Mucosa of stomach (tissue), 1 donor: Measurements from ENCODE around the gene CROCC.

Experiments used
- H3K27me3 ChIP-seq: one replicate; pipeline ENCODE4 v1.7.0; 2013; ENCODE audit warnings: mild to moderate bottlenecking, low read length; ENCODE audit not compliant: control insufficient read depth, insufficient read depth
- H3K36me3 ChIP-seq: one replicate; pipeline ENCODE4 v1.7.0; 2013; ENCODE audit warnings: low read length; ENCODE audit not compliant: control insufficient read depth, insufficient read depth
- H3K4me1 ChIP-seq: one replicate; pipeline ENCODE4 v1.7.0; 2013; ENCODE audit warnings: mild to moderate bottlenecking, low read length; ENCODE audit not compliant: control insufficient read depth, insufficient read depth
- H3K4me3 ChIP-seq: one replicate; pipeline ENCODE4 v1.7.0; 2013; ENCODE audit warnings: low read length
- H3K9ac ChIP-seq: one replicate; pipeline ENCODE4 v1.7.0; 2013; ENCODE audit warnings: mild to moderate bottlenecking, low read length, moderate library complexity
- H3K9me3 ChIP-seq: one replicate; pipeline ENCODE4 v1.7.0; 2013; ENCODE audit warnings: mild to moderate bottlenecking, low read length, moderate library complexity; ENCODE audit not compliant: control insufficient read depth
- donor health status: Pancreatic carcinoma.

CROCC gene

GRCh38 chr1:16992675-16993074, 70.9 kb downstream of the CROCC start:
- no peak overlapping the region for H3K4me3 ChIP-seq
- H3K9me3 ChIP-seq, result no peaks in the 10 kb centered on the region

DNA sequence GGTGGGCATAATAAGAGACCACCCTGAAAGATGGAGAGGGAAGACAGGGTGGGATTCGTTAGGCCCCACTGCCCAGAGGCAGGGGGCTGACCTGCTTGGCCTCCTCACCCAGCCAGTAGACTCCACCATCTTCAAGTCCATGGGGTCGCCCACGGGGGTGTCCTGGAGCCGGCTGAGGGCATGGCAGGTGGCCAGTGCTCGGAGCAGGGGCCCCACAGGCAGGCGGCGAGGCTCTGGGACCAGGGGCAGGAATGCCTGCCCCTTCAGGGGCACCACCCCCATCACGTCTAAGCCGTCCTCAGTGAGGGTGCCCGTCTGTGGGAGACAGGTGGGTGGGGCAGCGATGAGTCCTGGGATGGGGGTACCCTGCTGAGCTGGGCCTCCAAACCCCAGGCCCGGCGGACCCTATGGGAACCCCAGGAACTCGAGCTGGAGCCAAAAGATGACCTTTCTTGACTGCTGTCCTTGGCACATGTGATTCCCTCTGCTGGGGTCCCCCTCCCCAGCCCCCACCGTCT, 71.8 kb downstream of the CROCC start:
- H3K36me3 ChIP-seq, result no peaks in the 10 kb centered on the region

More at GRCh38 chr1:16992675-16993074, 70.9 kb downstream of the CROCC start:
- H3K4me1 ChIP-seq, result no peaks in the 10 kb centered on the region
- no peak overlapping the region for H3K9ac ChIP-seq
- peaks cover 5% of the 10 kb centered on the region for H3K36me3 ChIP-seq
- H3K27me3 ChIP-seq, result no peaks in the 10 kb centered on the region

GRCh38 chr1:16996845-16997244, 75.1 kb downstream of the CROCC start:
- Histone ChIP-seq H3K36me3 (no peaks in the 10 kb centered on the region), H3K9me3 (no peaks in the 10 kb centered on the region), H3K4me1 (no peaks in the 10 kb centered on the region), H3K4me3 (no peak overlapping the region), H3K27me3 (no peaks in the 10 kb centered on the region), H3K9ac (no peak overlapping the region)

More for the DNA sequence above, 71.8 kb downstream of the CROCC start:
- Histone ChIP-seq H3K9ac (no peak overlapping the region), H3K4me1 (no peaks in the 10 kb centered on the region), H3K27me3 (no peaks in the 10 kb centered on the region), H3K4me3 (no peak overlapping the region), H3K9me3 (no peaks in the 10 kb centered on the region)

DNA sequence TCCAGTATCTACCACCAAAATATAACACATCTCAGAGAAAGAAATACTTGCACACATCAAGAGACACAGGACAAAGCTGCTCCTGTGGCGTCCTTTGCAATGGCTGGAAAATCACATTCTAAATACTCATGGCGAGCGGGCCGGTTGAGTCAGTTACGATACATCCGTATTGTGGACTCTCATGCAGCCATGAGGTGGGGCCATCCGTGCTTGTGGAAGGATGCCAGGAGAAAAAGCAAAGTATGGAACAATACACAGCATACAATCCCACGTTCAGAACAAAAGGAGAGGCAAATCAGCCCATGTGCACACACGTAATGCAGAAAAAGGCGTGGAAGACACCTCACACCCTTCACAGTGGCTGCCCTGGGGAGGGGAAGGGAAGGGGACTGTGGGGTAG, 76.9 kb downstream of the CROCC start:
- H3K27me3 ChIP-seq, result no peaks in the 10 kb centered on the region
- H3K4me1 ChIP-seq, result no peaks in the 10 kb centered on the region
- no peak overlapping the region for H3K9ac ChIP-seq
- H3K9me3 ChIP-seq, result no peaks in the 10 kb centered on the region
- no peak overlapping the region for H3K4me3 ChIP-seq
- H3K36me3 ChIP-seq, result no peaks in the 10 kb centered on the region

GRCh38 chr1:16999863-17000262, 78.1 kb downstream of the CROCC start:
- Histone ChIP-seq H3K4me3 (no peak overlapping the region), H3K9me3 (no peaks in the 10 kb centered on the region), H3K36me3 (peaks cover 4% of the 10 kb centered on the region), H3K4me1 (no peaks in the 10 kb centered on the region), H3K27me3 (no peaks in the 10 kb centered on the region), H3K9ac (no peak overlapping the region)

GRCh38 chr1:17001760-17002523, 80.2 kb downstream of the CROCC start:
- no peaks in the 10 kb centered on the region for H3K27me3 ChIP-seq
- H3K4me1 ChIP-seq, result no peaks in the 10 kb centered on the region
- H3K9ac ChIP-seq, result no peak overlapping the region
- peaks cover 4% of the 10 kb centered on the region for H3K36me3 ChIP-seq
- no peak overlapping the region for H3K4me3 ChIP-seq
- no peaks in the 10 kb centered on the region for H3K9me3 ChIP-seq

DNA sequence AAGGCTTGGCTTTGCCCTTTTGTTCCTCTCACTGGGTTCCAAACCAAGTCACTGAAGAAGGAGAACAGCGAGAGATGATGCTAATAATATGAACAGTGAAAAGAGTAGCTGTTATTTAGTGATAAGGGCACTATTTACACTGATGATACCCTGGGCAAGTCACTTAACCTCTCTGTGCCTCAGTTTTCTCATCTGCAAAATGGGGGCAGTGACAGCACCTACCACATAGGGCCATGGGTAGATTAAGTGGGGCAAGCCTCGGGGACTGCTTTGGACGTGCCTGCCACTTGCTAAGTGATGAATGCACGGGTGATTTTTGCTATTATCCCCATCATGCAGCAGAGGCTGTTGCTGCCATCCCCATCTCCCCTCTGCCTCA, 80.8 kb downstream of the CROCC start:
- Histone ChIP-seq H3K9me3 (no peaks in the 10 kb centered on the region), H3K4me3 (no peak overlapping the region), H3K4me1 (no peaks in the 10 kb centered on the region), H3K36me3 (peaks cover 4% of the 10 kb centered on the region), H3K27me3 (no peaks in the 10 kb centered on the region), H3K9ac (no peak overlapping the region)

DNA sequence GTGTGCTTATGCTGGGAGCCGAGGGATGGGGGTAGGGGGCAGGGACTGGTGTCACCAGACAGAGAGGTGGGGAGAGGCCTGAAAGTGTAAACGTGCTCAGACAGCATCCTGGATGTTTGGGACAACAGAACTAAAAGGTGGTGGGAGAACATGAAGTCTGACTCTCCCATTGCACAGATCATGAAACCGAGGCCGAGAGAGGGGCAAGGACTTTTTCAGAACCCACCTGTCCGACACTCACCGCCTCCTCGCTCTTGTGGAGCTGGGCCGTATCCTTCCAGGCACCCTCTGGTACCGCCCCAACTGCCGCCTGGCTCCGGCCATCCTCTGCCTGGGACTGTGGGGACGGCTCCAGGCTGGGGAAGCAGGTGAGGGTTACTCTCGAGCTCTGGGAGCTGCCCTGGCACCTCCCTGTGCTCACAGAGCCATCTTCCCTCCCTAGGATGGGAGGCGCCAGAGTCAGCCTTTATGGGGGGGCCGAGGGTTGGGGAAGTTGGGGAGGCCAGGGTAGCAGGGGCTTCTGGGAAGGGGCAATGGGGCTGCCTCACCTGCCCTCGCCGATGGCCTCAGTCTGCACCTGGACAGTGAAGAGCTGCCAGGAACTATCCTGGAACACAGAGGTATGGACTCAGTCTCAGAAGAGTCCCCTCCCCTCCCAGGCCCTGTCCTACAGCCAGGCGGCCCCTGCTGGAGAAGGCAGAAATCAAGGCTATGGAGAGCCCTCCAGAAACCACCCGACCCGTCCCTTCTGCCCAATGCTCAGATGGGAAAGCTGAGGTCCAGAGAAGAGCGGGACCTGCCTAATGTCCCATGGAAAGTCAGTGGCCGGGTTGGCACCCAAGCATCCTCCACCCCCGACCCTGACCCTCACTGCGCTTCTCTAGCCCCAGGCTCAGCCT, 83.0 kb downstream of the CROCC start:
- Histone ChIP-seq H3K27me3 (no peaks in the 10 kb centered on the region), H3K4me3 (no peak overlapping the region), H3K4me1 (peaks cover 3% of the 10 kb centered on the region), H3K36me3 (peaks cover 4% of the 10 kb centered on the region), H3K9me3 (no peaks in the 10 kb centered on the region), H3K9ac (no peak overlapping the region)

GRCh38 chr1:17005365-17005740, 83.6 kb downstream of the CROCC start:
- H3K4me1 ChIP-seq, result peaks cover 9% of the 10 kb centered on the region
- no peak overlapping the region for H3K4me3 ChIP-seq
- H3K27me3 ChIP-seq, result no peaks in the 10 kb centered on the region
- no peak overlapping the region for H3K9ac ChIP-seq
- H3K36me3 ChIP-seq, result peaks cover 4% of the 10 kb centered on the region
- H3K9me3 ChIP-seq, result no peaks in the 10 kb centered on the region

GRCh38 chr1:17007121-17007520, 85.4 kb downstream of the CROCC start:
- H3K4me1 ChIP-seq, result peaks cover 19% of the 10 kb centered on the region
- peaks cover 4% of the 10 kb centered on the region for H3K36me3 ChIP-seq
- H3K27me3 ChIP-seq, result no peaks in the 10 kb centered on the region
- no peaks in the 10 kb centered on the region for H3K9me3 ChIP-seq
- H3K9ac ChIP-seq, result no peak overlapping the region
- H3K4me3 ChIP-seq, result no peak overlapping the region

DNA sequence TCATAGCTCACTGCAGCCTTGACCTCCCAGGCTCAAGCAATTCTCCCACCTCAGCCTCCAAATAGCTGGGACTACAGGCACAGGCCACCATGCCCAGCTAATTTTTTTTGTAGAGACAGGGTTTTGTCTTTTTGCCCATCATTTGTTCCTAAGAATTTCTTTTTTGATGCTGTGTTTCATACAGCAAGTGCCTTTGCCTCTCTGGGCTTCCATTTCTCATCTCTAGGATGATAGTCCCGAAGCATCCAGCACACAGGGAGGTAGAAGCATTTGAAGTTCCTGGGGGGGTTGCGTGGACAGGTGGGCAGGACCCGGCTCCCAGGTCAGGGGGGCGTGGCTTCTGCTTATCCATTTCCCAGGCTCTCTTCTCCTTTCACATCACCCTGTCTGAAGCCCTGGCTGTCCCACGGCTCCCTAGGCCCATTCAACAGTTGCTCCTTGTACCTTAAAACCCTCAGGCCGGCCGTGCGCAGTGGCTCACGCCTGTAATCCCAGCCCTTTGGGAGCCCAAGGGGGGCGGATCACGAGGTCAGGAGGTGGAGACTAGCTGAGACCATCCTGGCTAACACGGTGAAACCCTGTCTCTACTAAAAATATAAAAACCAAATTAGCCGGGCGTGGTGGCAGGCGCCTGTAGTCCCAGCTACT, 86.6 kb downstream of the CROCC start:
- Histone ChIP-seq H3K36me3 (peaks cover 4% of the 10 kb centered on the region), H3K4me3 (no peak overlapping the region)

GRCh38 chr1:17009706-17010105, 88.0 kb downstream of the CROCC start:
- H3K36me3 ChIP-seq, result no peaks in the 10 kb centered on the region
- no peak overlapping the region for H3K4me3 ChIP-seq
- no peaks in the 10 kb centered on the region for H3K9me3 ChIP-seq
- peaks cover 19% of the 10 kb centered on the region for H3K4me1 ChIP-seq
- H3K9ac ChIP-seq, result no peak overlapping the region
- no peaks in the 10 kb centered on the region for H3K27me3 ChIP-seq

More for the DNA sequence above, 86.6 kb downstream of the CROCC start:
- no peaks in the 10 kb centered on the region for H3K27me3 ChIP-seq
- peaks cover 19% of the 10 kb centered on the region for H3K4me1 ChIP-seq
- H3K9me3 ChIP-seq, result no peaks in the 10 kb centered on the region
- H3K9ac ChIP-seq, result no peak overlapping the region
